HG02973 (cell line): ENCODE data around the gene ULK4.

Source experiments
- ATAC-seq: cut with Tn5 transposase; IDR thresholded peaks from one replicate; pipeline ENCODE4 v1.9.1; 2021; ENCODE audit warnings: moderate library complexity; ENCODE audit not compliant: unreplicated experiment

ULK4 gene

DNA sequence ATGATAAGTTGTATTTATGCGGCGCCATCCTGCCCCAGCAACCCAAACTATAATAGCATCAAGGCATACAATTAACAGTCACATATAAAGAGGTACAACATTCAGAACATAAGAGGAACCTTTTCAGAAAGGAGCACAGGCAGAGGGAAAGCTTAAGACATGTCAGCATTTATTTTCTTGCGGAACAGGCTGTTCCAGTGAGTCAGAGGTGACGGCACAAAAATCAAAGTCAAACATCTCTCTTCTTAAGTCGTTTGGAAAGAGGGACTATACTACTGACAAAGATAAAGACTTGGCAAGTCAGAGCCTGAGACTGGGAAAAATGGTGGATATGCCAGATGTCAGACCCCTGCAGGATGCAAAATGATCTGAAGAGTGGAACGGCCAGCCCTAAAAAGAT is 634.2 kb downstream of the ULK4 start:
- no peak for ATAC-seq

DNA sequence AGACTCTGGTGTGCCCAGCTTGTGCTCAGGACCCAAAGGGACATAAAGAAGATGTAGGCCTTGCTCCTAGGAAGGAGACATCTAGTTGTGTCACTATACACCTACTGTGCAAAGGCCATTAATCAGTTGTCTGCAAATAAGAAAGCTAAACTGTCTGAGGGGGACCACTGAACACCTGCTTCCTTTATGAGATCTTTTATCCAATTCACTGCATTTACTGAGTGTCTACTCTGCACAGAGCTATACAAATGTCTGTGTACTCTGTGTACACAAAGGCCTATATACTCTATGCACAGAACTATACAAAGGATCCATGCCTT is 637.8 kb downstream of the ULK4 start:
- no peak for ATAC-seq

DNA sequence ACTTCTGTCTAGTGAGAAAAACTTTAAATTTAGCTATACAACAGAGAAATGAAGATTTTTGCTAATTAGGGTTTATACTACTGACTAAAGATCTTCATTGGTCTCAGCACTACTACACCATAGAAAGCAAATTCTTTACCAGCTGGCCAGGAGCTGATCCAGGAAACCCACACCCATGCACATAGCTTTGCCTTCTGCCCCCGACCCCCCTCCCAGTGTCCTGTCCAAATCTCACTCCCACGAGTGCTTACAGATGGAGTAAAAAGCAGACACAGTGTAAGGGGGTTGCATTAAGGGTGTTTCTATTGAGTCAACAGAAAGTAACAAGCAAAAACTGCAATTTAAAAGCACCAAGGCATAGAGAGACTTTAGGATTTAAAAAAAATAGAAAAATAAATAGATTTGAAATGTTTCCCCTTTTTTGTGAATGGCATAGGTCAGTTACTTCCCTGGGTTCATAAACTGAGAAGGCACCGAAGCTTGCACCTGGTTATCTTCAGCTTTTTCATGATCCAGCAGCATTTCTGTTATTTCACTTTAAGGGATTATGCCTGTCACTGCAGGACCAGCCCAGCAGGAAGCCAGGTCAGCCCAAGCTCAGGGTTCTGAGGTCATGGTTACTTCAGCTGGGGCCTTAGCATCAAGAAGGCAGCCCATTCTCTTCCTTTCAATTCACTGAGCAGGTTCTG is 638.3 kb downstream of the ULK4 start:
- ATAC-seq: no peak

DNA sequence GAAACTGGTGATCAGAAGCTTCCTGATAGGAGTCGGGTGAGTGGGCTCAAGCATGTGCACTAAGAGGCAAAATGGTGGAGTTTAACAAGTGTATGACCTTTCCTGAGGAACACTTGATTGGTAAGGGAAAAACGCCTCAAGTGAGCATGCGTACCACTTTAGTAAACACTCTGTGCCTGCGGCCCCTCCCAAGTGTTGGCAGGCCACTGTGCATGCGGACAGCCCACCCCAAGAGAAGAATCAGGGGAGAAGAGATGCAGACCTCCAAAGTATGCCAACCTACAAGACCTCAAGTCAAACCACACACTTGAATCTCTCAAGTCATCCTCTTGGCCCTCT is 640.3 kb downstream of the ULK4 start:
- no peak for ATAC-seq

DNA sequence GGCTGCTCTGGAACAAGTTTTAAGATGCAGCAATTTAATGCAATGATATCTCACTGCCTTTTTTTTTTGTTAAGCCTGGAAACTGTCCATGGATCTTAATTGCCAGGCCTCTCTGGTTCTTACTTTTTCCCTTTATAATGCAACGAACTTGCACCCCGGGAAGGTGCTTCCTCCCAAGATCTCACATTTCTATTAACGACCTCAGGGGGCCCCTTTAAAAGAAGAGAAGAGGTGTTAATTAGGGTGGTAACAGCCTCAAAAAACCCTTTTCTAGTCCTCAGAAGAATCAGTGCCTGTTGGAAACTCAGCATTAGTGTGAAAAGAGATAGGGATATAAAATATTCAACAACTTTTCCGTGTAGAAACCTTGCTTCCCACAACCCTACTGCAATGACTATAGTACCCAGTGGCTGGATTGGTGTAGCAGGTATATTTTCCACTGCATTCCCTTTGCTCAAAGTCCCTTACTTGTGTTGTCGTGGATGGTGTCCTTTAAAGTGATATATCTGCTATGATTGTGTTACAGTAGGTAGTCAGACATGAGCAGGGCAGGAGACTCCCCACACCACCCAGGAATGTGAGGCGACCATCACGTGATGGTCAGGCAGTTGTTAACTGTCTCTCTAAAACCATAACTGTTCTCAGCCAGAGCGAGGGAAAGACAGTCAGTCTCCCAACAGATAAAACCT is 640.8 kb downstream of the ULK4 start:
- ATAC-seq: no peak

DNA sequence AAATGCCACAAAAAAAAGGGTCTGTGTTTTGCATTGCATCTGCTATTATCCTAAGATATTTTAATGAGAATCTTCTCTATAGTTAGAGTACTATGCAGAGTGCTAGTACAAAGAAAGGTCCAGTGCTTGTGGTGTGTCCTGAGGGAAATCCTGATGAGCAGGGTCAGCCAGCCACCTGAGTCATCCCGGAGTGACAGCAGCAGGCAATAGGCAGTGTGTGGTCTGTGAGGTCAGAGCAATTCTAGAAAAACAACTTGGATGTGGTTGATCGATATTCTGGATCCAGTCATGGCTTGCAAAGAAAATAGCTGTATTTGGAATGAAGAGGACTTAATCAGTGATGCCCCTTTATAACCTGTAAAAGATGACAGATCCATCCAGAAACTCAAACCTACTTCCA is 643.4 kb downstream of the ULK4 start:
- ATAC-seq: no peak

DNA sequence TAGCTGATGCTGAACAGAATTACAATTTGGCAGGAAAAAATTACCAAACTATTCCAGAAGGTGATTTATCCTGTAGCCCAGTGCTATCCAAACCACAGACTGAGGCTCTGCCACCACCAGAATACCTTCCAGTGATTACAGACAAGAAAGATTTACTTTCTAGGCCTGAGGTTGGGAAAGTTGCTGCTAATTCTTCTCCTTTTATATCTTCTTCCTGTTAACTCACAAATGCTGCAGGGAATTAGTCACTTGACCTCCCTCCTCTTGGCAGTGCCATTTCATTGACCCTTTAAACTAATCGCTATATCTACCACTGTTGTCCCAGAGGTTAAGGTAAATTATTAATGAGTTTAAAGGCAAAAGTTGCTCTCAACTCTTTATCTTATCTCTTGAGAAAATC is 644.2 kb downstream of the ULK4 start:
- no peak for ATAC-seq

DNA sequence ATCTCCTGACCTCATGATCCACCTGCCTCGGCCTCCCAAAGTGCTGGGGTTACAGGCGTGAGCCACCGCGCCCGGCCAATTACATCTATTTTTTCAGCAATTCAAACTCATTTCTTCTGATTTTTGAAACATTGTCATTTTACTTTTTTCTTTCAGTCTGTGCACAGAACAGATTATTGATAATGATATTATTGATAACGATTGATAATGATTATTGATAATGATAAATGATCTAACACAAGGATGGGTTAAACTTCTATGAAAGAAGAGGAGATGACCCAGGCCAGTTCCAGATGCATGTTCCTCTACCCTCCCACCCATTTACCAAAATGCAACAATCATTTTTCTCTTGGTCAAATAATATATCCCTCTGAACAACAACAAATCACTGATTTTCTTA is 644.6 kb downstream of the ULK4 start:
- ATAC-seq: no peak

DNA sequence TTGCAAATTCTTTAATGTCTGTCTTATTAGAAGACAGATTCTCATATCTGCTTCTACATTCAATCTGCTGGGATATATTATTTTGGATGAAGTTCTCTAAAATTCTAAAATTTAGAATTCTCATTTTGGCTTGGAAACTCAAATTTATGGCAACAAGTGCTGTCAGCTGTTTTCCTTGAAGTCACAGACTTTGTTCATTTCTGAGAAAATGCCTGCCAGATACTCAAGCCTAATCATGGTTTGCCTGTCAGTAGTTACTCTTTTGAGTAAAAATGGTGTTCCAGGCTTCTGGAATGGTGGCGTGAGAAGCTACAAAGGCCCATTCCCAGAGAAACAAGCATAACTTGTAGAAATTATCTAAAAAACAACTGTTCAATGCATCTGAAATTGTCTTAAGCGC is 646.8 kb downstream of the ULK4 start:
- no peak for ATAC-seq

DNA sequence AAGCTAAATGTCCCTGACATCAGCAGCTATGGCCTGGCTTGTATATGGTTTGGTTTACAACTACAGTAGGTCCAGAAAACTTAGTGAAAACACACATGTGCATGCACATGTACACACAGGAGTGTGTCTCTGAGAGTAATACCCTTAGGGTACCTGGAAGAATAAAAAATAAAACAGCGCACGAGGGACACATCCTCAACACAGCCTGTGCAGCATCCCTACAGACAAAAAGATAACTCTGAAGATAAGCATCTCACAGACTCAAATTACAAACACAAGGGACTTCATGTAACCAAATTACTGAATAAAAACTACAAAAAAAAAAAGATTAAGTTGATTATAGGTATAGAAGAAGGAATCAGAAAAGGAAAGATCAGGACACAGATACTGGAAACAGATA is 653.8 kb downstream of the ULK4 start:
- no peak for ATAC-seq

DNA sequence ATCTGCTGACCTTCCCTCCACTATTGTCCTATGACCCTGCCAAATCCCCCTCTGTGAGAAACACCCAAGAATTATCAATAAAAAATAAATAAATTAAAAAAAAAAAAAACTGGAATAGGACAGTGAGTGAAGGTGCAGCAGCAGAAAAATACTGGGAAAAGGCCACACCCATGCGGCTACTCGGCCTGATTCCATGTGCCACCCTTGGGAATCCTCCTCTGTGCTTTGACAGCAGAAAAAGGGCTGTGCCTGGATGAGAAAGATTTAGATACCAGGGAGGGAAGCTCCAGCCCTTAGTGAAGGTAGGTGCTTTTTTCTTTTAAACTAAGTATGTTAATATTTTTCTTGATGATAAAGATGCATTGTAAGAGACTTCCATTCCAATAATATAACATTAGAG is 654.8 kb downstream of the ULK4 start:
- no peak for ATAC-seq

DNA sequence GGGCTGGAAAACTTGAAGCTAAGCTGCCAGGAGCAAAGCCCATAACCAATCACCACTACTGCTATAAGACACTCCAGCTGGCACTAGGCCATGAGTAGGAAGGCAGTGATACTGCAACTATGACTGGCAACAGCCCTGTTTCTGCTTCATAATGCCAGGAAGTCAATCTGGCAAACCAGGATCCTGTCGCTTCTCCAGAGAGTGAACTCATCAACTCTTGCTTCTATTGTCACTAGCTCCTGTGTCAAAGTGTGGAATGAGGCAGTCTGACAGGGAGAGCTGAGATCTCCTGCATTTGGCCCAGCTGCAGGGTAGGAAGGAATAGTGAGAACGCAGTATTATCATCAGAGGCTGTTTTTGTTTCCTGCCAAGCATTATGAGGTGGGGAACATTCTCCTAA is 657.3 kb downstream of the ULK4 start:
- no peak for ATAC-seq

DNA sequence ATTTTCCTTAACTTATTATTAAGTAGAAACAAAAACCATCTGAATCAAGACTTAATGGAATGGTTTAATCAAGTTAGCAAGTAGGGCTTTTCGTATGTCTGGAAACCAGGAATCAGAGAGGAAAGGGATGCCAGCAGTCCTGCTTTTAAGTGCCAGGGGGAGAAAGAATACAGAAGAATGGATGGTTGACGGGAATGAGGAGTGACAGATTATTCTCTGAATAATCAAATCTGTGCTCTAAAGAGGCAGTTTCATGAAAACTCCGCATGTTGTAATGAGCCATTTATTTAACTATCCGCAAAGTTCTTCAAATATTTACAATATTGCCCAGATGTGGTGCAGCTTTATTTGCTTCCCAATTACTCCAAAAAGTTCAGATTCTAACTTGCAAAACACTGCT is 659.6 kb downstream of the ULK4 start:
- ATAC-seq: no peak

DNA sequence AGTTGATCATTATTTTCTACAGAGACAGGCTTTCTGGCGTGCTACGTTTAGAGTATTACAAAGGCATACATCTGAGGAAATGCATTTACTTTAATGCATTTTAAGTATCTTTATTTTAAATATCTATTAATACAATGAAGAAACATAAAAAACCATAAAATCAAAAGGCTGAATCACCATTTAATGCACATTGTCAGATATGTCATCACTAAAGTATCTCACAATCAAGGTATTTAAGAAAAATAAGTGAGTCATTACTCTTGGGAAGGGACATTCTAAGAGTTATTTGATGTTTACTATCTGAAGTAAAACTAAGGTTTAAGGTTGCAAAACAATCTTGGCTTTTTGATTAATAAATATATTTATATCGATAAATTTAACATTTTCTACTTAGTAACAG is 660.4 kb downstream of the ULK4 start:
- ATAC-seq: no peak

DNA sequence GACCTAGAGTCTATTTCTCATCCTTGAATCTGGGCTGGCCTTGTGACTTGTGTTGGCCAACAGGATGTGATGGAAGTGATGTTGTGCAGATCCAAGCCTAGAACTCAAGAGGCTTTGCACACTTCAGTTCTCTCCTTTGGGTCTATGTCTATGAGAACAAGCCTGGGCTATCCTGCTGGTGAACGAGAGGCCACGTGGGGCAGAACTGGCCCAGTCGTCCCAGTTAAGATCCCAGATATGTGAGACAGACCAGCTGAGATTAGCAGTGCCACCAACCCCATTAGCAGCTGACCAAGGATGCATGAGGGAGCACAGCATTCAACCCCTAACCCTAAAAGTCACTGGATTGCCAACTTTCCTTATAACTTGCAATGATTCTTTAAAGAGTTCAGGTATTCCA is 662.9 kb downstream of the ULK4 start:
- ATAC-seq: no peak

DNA sequence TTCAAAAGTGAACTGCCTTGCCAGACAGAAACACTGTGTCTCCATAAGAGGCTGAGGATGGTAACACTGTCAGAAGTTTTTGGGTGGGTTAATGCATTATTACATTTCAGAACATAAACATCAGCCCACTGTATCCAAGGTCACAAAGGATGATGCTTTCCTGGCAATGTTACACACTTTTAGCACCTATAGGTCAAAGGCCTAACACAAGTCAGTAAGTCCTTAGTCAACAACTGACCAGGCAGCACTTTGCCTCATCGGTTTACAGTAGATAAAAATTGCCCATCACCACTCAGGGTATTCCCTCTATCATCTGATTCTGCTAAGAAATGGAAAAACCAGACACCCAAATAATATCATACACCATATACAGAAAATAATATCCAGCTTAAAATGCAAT is 664.2 kb downstream of the ULK4 start:
- no peak for ATAC-seq

DNA sequence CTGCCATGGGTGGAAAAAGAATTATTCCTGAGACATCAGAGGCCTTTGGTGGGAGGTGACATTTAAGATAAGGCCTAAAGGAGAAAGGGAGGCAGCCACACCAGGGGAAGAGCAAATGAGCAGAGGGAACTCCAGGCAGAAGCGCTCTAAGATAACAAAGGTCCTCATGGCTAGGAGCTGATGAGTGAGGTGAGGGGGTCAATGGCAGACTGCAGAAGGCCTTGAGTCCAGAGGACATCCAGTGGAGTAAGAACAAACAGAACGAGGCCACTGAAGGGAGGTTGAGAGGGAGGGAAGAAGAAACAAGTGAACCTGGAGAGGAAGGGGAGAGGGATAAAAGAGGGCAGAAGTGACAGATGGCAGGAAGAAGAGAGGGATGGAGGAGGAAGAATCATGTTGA is 665.3 kb downstream of the ULK4 start:
- ATAC-seq: no peak

DNA sequence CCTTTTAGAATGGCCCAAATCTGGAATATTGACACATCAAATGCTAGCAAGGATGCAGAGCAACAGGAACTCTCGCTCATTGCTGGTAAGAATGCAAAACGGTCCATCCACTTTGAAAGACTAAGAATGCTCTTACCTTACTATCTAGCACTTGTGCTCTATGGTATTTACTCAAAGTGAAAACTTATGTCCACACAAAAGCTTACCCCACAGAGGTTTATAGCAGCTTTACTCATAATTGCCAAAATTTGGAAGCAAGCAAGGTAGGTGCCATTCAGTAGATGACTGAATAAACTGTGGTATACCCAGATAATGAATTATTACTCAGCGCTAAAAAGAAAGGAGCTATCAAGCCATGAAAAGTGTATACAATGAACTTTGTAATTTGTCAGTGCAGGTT is 666.2 kb downstream of the ULK4 start:
- no peak for ATAC-seq

DNA sequence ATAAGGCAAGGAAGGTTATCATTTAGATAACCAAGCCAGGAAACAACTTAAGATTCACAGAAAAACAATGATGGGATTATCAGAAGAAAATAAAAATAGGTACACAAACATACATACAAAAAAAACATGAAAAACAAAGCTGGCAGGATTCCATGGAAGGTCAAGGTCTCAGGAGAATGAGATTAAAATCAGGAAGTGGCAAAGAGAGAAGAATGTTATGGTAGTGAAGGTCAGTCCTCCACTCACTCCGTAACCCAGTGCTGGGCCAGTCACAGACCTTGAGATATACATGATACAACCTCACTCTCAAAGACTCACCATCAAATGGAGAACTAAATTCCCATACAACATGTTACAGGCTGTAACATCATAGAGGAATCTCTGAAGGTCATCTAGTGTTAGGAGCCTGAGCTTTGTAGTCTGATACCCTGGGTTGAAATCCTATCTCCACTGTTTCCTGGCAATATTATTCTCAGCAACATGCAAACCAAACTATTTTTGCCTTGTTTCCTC is 668.7 kb downstream of the ULK4 start:
- no peak for ATAC-seq

DNA sequence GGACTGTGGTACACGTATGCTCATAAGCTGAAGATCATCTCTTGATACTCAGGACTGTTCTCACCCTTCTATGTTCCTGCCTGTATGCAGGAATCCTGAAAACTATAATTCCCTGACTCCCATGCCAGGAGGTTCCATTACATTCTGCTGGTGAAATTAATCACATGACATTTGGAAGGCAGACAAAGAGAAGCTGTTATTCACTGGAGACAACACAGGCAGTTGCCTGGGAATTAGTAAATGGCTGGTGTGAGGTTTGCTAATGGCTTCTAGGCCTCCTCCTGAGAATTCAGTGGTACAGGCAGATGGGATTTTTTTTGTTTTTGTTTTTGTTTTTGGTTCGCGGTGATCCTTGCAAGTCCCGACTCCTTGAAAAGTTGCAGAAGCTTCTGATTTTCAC is 671.2 kb downstream of the ULK4 start:
- ATAC-seq: no peak

DNA sequence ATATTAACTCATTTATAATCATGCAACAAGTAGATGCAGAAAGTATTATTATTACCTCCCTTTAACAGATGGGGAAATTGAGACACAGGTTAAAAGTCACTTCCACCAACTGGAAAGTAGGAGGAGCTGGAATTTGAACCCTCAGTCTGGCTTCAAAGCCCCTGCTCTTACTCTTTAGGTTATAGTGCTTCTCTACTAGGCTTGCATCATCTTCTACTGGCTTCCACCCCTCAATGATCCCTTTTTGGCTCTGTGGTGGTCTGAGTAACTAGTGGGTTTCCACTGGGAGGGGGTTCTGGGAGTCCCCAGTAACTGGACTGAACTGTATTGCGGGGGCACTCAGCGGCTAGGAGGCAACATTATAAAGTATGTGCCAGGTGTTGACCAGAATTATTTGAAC is 671.6 kb downstream of the ULK4 start:
- ATAC-seq: no peak

DNA sequence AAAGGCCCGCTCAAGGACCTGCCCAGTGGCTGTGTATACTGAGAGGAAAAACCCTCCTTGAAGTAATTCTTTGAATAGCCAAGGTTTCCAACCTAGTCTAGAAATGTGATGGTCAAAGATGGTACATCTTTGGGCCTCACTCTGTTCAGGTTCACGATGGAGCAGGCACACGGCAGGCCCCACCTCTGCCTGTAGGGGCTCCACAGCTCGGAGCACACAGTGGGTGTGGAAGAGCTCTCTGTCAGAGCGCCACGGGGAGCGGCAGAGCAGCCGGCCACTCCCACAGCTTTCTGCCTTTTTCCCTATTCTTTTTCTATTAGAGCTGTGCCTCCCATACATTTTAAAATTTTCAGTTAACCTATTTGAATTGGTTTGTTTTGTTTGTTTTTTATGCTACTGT is 673.1 kb downstream of the ULK4 start:
- no peak for ATAC-seq

DNA sequence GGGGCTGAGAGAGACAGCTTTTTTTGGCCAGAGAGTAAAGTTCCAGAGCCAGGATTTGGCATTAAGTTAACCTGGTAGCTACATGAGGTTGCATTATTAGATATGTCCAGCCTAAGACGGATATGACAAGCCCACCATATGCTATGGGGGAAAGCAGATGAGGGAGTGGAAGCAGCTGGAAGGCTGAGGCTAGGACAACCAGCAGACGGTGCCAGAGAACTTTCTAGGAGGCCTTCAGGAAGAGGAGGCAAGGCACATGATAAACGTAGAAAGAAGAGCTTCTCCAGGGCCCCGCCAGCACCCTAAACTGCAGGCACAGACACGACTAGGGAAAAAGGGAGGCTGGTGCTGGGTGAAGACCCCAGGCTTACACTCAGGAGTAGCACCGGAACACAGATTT is 675.6 kb downstream of the ULK4 start:
- no peak for ATAC-seq
